NOMO-1 treated with dmso at 0.1 percent for 144 hours (cell line): Measurements from ENCODE around the gene NUDCD2.
A peak's percentile ranks its signal among the peaks of the same experiment; 100 is the strongest.

Source experiments
- DNase-seq: peaks from one replicate; lab custom pipeline; 2025; ENCODE audit not compliant: unreplicated experiment; lab: John Stamatoyannopoulos, UW

Gene NUDCD2

GRCh38 chr5:163459819-163460561 is at the start of gene NUDCD2:
TSS of gene NUDCD2 (minus strand) at chr5:163460102. CDS start at chr5:163460050, 52 bp downstream.
- DNase-seq: peak; percentile 97

GRCh38 chr5:163509291-163509951 is 49.5 kb upstream of the NUDCD2 start:
- no peak for DNase-seq

- no peak for DNase-seq
Measured at GRCh38 chr5:163508753-163509152, 48.9 kb upstream of the NUDCD2 start.

GRCh38 chr5:163506726-163507125 is 46.8 kb upstream of the NUDCD2 start:
- DNase-seq: no peak

GRCh38 chr5:163506095-163506457 is 46.2 kb upstream of the NUDCD2 start:
- DNase-seq: no peak

GRCh38 chr5:163505368-163506094 is 45.6 kb upstream of the NUDCD2 start, which contains the start of gene MAT2B:
TSS of gene MAT2B (plus strand) at chr5:163505619. CDS start at chr5:163505687, 68 bp downstream.
- DNase-seq: peak; percentile 98

- no peak for DNase-seq
Measured at GRCh38 chr5:163505049-163505367, 45.1 kb upstream of the NUDCD2 start.

GRCh38 chr5:163504079-163504931 is 44.4 kb upstream of the NUDCD2 start:
- peak; percentile 35 for DNase-seq

GRCh38 chr5:163503106-163504078 is 43.5 kb upstream of the NUDCD2 start:
- DNase-seq: peak; percentile 36

GRCh38 chr5:163502521-163502920 is 42.6 kb upstream of the NUDCD2 start:
- DNase-seq: no peak

- DNase-seq: no peak
Measured at GRCh38 chr5:163498886-163499285, 39.0 kb upstream of the NUDCD2 start.

- no peak for DNase-seq
Measured at GRCh38 chr5:163497315-163497714, 37.4 kb upstream of the NUDCD2 start.

GRCh38 chr5:163496286-163496685 is 36.4 kb upstream of the NUDCD2 start:
- DNase-seq: no peak

GRCh38 chr5:163489745-163490075 is 29.8 kb upstream of the NUDCD2 start:
- DNase-seq: no peak

- DNase-seq: no peak
Measured at GRCh38 chr5:163489055-163489744, 29.3 kb upstream of the NUDCD2 start.

GRCh38 chr5:163478982-163479271 is 19.0 kb upstream of the NUDCD2 start:
- DNase-seq: no peak

GRCh38 chr5:163478126-163478981 is 18.5 kb upstream of the NUDCD2 start:
- DNase-seq: no peak

- DNase-seq: peak; percentile 9
Measured at GRCh38 chr5:163475411-163475810, 15.5 kb upstream of the NUDCD2 start.
